GM06990 (cell line): ENCODE results near the gene AGAP1.

Source experiments
- DNase-seq: peaks from one replicate; pipeline ENCODE4 v3.0.0-alpha.2; 2011; ENCODE audit not compliant: insufficient read length; ENCODE audit errors: extremely low read depth
- H3K27me3 ChIP-seq: replicated peaks from 2 replicates; pipeline ENCODE4 v1.6.0; 2011; ENCODE audit warnings: low read length; ENCODE audit not compliant: control insufficient read depth, insufficient read depth
- H3K36me3 ChIP-seq: 2 replicates; pipeline ENCODE4 v1.5.1; 2011; ENCODE audit warnings: low read length; ENCODE audit not compliant: control insufficient read depth, insufficient read depth
- H3K4me3 ChIP-seq: replicated peaks from 2 replicates; pipeline ENCODE4 v1.5.1; 2011; ENCODE audit warnings: low read depth, mild to moderate bottlenecking, control low read depth, low read length
- TF ChIP-seq, protein P1 (sequence below): IDR thresholded peaks from 2 replicates; pipeline ENCODE4 v1.5.1; 2011; ENCODE audit warnings: low read length, control low read depth, mild to moderate bottlenecking, inconsistent platforms; ENCODE audit not compliant: insufficient read depth, poor library complexity, severe bottlenecking

Gene AGAP1

GRCh38 chr2:236143811-236144210, 650.0 kb downstream of the AGAP1 start:
- Histone ChIP-seq H3K4me3 (no peak overlapping the region), H3K27me3 (no peaks in the 10 kb centered on the region), H3K36me3 (no peaks in the 10 kb centered on the region)
- TF ChIP-seq, protein P1, sequence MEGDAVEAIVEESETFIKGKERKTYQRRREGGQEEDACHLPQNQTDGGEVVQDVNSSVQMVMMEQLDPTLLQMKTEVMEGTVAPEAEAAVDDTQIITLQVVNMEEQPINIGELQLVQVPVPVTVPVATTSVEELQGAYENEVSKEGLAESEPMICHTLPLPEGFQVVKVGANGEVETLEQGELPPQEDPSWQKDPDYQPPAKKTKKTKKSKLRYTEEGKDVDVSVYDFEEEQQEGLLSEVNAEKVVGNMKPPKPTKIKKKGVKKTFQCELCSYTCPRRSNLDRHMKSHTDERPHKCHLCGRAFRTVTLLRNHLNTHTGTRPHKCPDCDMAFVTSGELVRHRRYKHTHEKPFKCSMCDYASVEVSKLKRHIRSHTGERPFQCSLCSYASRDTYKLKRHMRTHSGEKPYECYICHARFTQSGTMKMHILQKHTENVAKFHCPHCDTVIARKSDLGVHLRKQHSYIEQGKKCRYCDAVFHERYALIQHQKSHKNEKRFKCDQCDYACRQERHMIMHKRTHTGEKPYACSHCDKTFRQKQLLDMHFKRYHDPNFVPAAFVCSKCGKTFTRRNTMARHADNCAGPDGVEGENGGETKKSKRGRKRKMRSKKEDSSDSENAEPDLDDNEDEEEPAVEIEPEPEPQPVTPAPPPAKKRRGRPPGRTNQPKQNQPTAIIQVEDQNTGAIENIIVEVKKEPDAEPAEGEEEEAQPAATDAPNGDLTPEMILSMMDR: no peak
- DNase-seq: no peak

- TF ChIP-seq, protein P1: no peak
- H3K27me3 ChIP-seq: no peaks in the 10 kb centered on the region
- no peak overlapping the region for H3K4me3 ChIP-seq
- no peak for DNase-seq
- no peaks in the 10 kb centered on the region for H3K36me3 ChIP-seq
These were observed 652.6 kb downstream of the AGAP1 start for GRCh38 chr2:236146436-236146835.

DNA sequence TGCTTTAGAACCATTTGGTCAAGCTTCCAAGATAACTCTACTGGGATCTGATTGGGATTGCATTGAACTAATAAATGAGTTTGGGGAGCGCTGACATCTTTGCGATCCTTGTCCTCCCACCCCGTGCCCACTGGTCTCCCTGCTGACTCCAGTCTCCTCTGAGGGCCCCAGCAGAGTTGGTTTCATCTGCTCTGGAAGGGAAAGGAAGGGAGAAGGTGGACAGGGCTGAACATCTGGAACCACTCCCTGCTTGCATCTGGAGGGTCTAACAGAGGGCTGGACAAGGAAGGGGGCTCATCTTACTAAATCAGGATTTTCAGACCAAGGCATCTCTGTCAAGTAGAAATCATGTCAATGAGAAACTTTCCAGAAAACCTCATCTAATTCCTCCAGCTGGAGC, 661.6 kb downstream of the AGAP1 start:
- TF ChIP-seq, protein P1: no peak
- H3K36me3 ChIP-seq: no peaks in the 10 kb centered on the region
- H3K4me3 ChIP-seq: no peak overlapping the region
- no peaks in the 10 kb centered on the region for H3K27me3 ChIP-seq
- no peak for DNase-seq

- Histone ChIP-seq H3K36me3 (no peaks in the 10 kb centered on the region), H3K4me3 (no peak overlapping the region), H3K27me3 (no peaks in the 10 kb centered on the region)
- TF ChIP-seq, protein P1: no peak
- DNase-seq: no peak
These were observed 662.4 kb downstream of the AGAP1 start for GRCh38 chr2:236156095-236156859.

GRCh38 chr2:236156860-236157194, 663.0 kb downstream of the AGAP1 start:
- H3K4me3 ChIP-seq: no peak overlapping the region
- no peaks in the 10 kb centered on the region for H3K27me3 ChIP-seq
- H3K36me3 ChIP-seq: no peaks in the 10 kb centered on the region
- DNase-seq: no peak
- TF ChIP-seq, protein P1: no peak

GRCh38 chr2:236157366-236157765, 663.5 kb downstream of the AGAP1 start:
- H3K27me3 ChIP-seq: no peaks in the 10 kb centered on the region; the same call in 1 of the 2 replicates
- DNase-seq: no peak
- H3K4me3 ChIP-seq: no peak overlapping the region
- H3K36me3 ChIP-seq: no peaks in the 10 kb centered on the region
- TF ChIP-seq, protein P1: no peak
